K562 (cell line): Measurements from ENCODE around the gene PAPSS2. TPM values are rescaled to one million over a fixed set of nuclear protein-coding genes. Genes with fewer than 3 reads are reported as not detected.

Source experiments
- DACH1 ChIP-seq: fragments of 450-650 bp; IDR thresholded peaks from 2 replicates; pipeline ENCODE4 v1.6.1; 2018; ENCODE audit not compliant: partially characterized antibody
- E2F8 ChIP-seq: fragments of 450-650 bp; IDR thresholded peaks from 2 replicates; pipeline ENCODE4 v1.7.1; 2018; ENCODE audit warnings: mild to moderate bottlenecking, low read depth; ENCODE audit not compliant: partially characterized antibody
- KDM1A ChIP-seq, 2 experiments: fragments of 450-650 bp; IDR thresholded peaks; 2 replicates each; pipeline ENCODE4 v1.6.1; 2016; ENCODE audit warnings: mild to moderate bottlenecking in 2 of 2
- MBD2 ChIP-seq: sonication (generic); IDR thresholded peaks from 2 replicates; pipeline ENCODE4 v1.6.1; 2016; ENCODE audit warnings: low read depth, borderline replicate concordance
- POLR2AphosphoS5 ChIP-seq: IDR thresholded peaks from 2 replicates; pipeline ENCODE4 v1.6.1; 2011; ENCODE audit warnings: mild to moderate bottlenecking, low read depth, low read length, moderate library complexity; ENCODE audit not compliant: control insufficient read depth, insufficient read depth
- SIRT6 ChIP-seq: IDR thresholded peaks from one replicate; pipeline ENCODE4 v1.6.1; 2012; ENCODE audit warnings: low read depth, mild to moderate bottlenecking, control low read depth, inconsistent platforms, low read length, moderate library complexity
- ZNF318 ChIP-seq, 2 experiments: fragments of 450-650 bp; IDR thresholded peaks; 2 replicates each; pipeline ENCODE4 v1.6.1; 2016; ENCODE audit warnings: mild to moderate bottlenecking in 2 of 2, borderline replicate concordance in 1 of 2, low read depth in 1 of 2, moderate library complexity in 1 of 2
- ZNF507 ChIP-seq: conservative IDR thresholded peaks from 2 replicates; pipeline ENCODE4 v1.6.1; 2017; ENCODE audit warnings: missing genetic modification characterization, missing compliant biosample characterization
- polyA plus RNA-seq, 8 experiments: library from polyadenylated mRNA; depleted of rRNA in 4 of 8; stranded (reverse) in 5 of 8; unstranded in 3 of 8; fragments of >200 nt; fragmentation: Nextera tagmentation in 2 of 8; fragmentation: Illumina TruSeq in 1 of 8; extraction: Ambion mirVana in 2 of 8; extraction: Trizol in 1 of 8; gene quantifications; 2 replicates each; pipeline versions ENCODE4 v1.2.1 to v1.2.3, GENCODE V29; 2011 to 2014; ENCODE audit warnings: inconsistent platforms in 1 of 8, missing spikeins in 1 of 8
- total RNA-seq, 7 experiments: library from RNA; depleted of rRNA in 6 of 7; stranded (reverse); fragments of >200 nt in 6 of 7; fragmentation: Illumina TruSeq in 2 of 7; extraction: Trizol in 2 of 7; gene quantifications; 2 replicates each; pipeline versions ENCODE4 v1.2.1 to v1.2.3, GENCODE V29; 2011 to 2021; ENCODE audit warnings: low replicate concordance in 1 of 7

Gene PAPSS2
- total and polyA plus RNA-seq, 9 of the 15 experiments (the other 6 are each of a cell fraction or from before 2014, with no cell fraction given) = 0.01 to 0.29 TPM; not detected in 7

GRCh38 chr10:87723500-87723899, 63.8 kb downstream of the PAPSS2 start (continued):
- no peak for TF ChIP-seq ZNF318 (IDR thresholded peaks at IDR 0.05; ENCODE audit: borderline replicate concordance in 1 of 2, low read depth in 1 of 2)
- TF ChIP-seq SIRT6 = no peak
- no peak for TF ChIP-seq DACH1
- no peak for TF ChIP-seq ZNF507 (tag)
- TF ChIP-seq POLR2AphosphoS5 = no peak
- TF ChIP-seq E2F8 = no peak
- TF ChIP-seq KDM1A (IDR thresholded peaks at IDR 0.05) = no peak
- TF ChIP-seq MBD2 = no peak
